GM18870 (cell line): ENCODE measurements around the gene KCTD17.

Experiments
- ATAC-seq: cut with Tn5 transposase; IDR thresholded peaks from one replicate; pipeline ENCODE4 v1.9.1; 2021; ENCODE audit warnings: moderate library complexity; ENCODE audit not compliant: unreplicated experiment

Gene KCTD17

DNA sequence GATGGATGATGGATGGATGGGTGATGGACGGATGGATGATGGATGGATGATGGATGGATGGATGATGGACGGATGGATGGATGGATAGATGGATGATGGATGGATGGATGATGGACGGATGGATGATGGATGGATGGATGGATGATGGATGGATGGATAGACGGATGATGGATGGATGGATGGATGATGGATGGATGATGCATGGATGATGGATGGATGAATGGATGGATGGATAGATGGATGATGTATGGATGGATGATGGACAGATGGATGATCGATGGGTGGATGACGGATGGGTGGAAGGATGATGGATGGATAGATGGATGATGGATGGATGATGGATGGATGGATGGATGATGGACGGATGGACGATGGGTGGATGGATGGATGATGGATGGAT lies 21.1 kb downstream of the KCTD17 start:
- no peak for ATAC-seq

DNA sequence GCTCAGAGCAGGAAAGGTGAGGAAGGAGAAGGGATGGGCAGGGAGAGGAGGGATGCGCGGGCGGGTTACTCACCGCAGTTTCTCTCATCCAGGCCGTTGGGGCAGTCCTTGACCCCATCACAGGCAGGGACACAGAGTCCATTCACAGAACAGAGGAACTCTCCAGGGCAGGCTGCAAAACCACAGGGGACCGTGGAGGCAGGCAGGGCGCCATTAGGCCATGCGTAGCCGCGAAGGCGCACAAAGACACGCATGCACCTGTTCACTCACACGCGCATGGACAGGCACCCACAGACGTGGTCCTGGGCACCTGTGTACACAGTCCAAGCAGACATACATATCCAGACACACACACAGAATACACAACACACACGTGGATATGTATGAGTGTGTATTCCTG lies 23.0 kb downstream of the KCTD17 start:
- no peak for ATAC-seq

DNA sequence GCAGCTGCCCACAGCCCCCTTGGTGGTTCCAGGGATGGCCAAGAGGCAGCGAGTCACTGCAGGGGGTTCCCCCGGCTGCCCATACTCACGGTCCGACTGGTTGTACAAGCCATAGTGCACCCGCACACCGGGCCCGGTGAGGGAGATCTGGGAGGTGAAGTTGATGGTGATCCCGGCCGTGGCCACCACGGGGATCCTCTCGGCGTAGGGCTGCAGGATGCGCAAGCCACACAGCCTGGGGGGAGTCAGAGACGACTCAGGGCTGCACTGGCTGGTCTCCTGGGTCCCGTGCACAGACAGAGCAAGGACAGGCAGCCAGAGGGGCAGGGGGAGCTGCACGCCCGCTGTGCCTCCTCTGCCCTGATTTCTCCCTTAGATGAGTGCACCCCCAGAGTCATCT lies 23.5 kb downstream of the KCTD17 start:
- no peak for ATAC-seq

DNA sequence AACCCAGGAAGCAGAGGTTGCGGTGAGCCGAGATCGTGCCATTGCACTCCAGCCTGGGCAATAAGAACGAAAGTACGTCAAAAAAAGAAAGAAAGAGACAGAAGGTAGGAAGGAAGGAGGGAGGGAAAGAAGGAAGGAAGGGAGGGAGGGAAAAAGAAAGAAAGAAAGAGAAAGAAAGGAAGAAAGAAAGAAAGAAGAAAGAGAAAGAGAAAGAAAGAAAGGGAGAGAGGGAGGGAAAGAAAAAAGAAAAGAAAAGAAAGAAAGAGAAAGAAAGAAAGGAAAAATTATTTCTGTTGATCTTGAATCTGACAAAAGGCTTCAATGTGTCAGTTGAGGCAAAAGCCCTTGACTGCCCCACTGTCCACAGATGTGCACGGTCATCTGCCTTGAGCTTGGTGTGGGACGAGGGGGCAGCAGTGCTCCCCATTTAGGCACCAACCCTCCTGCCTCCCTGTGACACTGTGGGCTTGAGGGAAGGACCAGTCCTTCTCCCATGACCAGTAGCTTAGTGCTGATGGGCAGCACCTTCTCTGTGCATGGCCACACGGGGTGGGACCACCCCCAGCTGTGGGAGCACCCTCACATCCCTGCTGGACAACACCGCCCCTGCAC lies 24.4 kb downstream of the KCTD17 start:
- no peak for ATAC-seq

DNA sequence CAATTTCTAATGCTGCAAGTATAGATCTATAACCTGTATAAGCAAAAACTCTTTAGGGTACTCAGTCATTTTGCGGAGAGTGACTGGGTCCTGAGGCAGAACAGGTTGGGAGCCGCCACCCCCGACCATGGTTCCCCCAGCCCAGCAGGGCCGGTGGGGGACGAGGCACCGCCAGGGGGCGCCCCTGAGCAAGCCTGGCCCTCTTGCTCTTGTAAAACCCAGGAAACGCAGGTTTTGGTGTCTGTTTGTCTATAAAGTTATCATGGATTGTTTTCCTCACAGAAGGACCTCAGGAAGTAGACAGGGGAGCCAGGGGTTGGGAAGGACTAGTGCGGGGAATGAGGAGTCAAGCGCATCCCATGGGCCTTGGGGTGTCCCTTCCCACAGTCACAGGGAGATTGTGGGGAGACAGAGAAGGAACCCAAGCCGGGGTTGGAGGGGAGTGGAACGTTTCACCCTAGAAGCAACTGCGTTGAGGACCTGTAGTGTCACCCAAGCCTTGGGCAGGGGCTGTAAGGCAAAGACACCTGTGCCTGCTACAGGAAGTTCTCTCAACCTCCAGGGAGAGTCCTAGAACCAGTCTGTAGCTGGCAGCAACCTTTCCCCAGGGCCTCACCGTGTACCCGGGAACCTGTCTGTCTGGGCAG lies 26.4 kb downstream of the KCTD17 start:
- no peak for ATAC-seq

DNA sequence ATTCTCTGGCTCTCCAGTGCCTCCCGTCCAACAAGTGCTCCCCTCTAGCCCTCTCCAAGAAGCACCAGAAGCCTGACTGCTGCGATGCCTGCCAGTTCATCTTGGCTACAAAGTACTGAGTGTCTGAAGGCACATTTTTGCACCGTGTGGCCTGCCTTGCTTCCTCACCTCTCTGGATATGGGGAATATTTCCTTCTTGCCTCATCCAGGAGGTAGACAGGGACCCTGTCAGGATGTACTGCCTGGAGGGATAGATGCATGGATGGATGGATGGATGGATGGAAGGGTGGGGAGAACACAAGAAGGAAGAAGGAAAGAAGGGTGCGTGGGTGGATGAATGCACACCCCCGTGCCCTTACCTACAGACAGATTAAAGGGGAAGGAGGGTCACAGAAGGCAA lies 27.6 kb downstream of the KCTD17 start:
- no peak for ATAC-seq

DNA sequence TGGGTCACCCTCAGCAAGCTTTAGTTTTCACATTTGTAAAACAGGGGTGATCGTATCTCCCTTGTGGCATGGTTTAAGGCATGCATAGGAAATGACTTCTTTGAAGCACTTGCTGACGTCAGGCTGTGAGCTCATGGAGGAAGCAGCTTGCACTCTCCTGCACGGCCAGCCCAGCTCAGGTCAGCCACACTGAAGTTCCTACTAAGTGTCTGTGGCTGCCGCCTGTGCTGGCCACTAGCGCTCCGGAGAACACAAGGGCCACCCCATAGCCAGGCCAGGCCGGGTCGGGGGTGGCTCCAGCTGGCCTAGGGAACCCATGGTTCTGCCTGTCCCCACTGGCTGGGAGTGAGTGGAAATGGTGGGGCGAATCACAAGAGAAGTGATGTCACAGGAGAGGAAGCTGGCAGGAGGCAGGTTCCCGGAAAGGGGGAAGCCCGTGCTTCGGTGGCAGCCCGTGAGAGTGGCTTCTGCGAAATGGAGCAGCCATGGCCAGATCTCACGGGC lies 28.2 kb downstream of the KCTD17 start:
- no peak for ATAC-seq

DNA sequence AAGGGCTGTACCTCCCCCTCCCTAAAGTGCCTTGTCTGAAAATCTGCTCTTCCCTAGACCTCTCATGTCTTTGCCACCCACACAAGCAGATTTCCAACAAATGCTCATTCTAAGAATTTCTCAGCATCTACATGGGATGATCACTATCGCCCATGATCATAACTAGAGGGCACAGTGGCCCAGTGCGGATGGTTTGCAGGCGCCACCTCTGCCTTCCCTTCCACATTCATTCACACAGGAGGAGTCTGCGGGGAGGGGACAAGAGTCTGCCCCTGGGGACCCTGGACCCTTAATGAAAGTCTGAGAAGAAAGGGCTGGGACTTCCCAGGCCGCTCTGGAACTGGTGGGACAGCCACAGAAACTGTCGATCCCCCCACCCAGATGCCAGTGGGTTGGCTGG lies 28.9 kb downstream of the KCTD17 start:
- no peak for ATAC-seq

DNA sequence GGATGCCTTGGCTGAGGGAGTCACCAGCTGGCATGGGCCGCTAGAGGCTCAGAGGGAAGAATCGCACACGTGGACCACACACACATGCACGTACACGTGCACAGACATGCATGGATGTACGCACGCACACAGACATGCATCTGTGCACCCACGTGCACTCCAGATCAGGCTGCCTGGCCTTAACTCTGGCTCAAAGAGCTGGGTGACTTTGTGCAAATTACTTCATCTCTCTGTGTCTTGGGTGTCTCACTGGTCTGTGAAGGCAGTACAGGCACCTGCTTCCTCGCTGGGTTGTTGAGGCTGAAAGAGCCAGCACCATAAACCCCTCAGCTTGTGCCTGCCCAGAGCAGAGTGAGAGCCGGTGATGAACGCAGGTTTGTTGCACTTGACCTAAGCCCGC lies 29.3 kb downstream of the KCTD17 start:
- no peak for ATAC-seq

DNA sequence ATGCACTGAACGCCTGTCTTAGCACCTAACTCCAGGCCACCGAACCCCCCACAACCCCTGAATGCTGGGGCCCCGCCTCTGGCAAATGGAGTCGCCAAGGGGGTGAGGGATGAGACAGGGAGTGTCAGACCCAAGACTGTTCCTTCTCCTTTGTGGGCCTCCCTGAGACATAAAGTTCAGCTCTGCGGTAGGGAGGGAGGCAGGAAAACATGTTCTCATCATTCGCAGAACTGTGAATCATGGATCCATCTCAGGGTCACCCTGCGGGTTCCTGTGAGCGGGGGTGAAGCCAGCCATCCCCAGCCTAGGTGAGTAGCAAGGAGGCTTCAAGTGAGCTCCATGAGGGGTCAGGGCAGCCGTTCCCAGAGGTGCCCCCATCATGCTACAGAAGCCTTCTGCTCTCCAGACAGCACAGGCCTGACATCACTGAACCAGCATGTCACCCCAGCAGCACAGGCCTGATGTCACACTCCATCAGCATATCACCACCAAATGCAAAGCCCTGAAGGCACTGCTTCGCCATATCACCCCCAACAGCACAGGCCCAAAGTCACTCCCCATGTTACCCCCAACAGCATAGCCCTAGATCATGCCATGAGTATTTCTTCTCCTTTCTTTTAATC lies 30.8 kb downstream of the KCTD17 start:
- no peak for ATAC-seq

DNA sequence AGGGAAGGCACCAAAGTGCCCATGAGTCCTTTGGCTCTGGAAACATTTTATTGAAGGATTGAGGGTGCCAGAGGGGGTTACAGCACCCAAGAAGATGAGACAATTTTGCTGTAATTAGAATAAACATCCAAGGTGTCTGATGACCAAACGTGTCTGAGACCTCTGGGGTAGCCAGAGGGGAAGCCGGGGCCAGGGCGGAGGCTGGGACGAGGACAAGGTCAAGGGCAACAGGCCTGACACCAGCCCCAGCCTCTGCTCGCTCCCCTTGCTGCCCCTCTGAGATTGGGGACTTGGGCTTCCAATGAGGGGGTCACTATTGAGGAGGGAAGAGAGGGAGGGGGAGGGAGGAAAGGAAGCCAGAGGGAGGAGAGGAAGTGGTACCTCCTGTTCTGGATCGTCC lies 32.4 kb downstream of the KCTD17 start:
- ATAC-seq, result no peak

DNA sequence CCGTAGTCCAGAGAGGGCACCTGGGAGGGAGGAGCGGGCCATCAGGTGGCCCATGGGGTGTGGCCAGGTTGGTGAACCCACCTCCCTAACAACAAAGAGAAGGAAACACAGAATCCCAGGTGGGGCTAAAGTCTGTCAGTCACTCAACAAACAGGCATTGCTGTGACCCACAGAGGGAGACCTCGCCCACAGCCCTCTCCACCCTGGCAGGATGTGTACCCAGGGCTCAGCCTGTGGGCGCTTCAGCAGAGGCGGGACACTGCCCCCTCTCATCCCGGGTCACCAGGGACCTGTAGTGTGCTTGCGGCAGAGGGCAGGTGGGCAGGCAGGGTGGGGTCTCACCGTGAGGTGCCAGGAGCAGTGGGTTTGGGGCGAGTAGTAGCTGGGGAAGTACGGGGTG lies 32.8 kb downstream of the KCTD17 start:
- no peak for ATAC-seq

DNA sequence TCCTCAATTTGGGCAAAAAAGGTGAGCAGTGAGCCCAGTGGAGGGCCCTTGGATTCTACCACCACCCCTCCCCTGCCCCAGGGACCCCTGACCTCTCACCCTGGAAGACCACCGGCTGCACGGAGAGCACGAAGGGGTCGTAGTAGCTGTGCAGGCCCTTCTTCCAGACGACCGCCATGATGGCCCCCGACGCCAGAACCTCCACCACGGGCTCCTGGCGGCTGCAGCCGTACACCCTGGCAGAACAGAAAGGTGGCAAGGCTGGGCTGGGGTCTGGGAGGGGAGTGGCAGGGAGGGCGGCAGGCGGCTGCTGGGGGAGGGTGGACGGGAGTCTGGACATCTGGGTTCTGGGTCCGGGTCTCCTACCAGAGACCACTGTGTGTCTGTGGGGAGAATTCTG lies 34.6 kb downstream of the KCTD17 start:
- no peak for ATAC-seq

DNA sequence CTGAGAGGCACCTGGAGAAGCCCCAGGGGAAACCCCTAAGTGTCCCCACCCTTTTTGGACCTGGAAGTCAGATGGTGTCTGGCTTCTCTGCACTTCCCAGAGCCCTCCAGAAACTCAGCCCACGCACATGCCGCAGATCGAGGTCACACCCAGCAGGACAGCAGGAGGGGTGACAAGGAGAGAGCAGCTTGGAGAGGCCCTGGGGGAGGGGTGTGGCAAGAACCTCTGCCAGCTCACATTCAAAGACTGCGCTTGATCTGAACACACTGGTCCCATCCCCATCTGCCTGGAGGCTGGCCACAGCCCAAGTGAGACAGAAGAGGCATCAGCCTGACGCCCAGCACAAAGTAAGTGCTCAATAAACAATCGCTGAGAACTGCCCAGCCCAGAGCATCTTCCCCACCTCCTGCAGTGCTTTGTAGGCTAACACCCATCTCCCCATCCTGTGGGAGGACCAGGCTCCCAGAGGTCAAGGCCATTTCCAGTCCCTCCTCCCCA lies 36.6 kb downstream of the KCTD17 start:
- no peak for ATAC-seq

DNA sequence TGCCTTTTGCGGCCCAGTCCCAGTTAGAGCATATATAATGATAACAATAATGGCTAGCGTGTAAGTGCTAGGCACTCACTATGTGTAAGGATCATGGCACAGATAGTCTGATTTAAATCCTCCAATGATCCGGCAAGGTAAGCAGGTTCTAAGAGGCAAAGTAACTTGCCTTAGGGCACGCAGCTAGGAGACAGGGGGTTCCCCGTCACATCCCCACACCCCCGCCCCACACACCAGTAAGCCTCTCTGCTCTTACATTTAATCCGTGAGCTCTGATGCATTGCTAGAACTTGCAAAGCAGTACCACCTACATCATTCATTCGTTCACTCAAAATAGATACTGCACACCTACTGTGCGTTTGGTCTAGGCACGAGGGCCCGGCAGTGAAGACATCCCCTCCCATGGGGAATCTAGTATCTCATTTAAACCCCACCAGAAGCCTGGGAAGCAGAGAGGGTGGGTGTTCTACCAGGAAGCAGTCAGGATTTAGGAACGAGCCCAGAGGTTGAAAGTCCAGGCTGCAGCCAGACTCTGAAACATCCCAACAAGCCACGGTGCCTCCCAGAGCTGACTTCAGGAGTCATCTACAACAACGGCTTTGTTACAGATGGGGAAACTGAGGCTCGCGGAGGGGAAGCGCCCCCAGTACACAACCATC lies 37.3 kb downstream of the KCTD17 start:
- ATAC-seq, result no peak

DNA sequence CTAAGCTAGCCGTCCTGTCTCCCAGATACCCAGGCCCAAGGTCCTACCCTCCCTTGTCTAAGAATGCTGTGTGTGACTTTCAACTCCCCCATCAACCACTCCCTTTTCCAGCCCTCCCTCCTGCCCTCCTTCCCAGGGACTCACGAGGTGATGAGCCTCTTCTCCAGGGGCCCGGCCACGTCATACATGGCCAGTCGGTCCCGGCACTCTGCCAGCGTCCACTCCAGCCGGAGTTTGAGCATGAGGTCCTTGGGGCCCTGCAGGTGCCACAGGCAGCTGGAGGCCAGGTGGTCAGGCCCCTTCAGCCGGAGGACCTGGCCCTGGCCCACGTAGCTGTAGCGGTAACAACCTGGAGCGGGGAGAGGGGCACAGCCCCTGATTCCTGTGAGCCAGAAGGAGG lies 37.9 kb downstream of the KCTD17 start:
- no peak for ATAC-seq

DNA sequence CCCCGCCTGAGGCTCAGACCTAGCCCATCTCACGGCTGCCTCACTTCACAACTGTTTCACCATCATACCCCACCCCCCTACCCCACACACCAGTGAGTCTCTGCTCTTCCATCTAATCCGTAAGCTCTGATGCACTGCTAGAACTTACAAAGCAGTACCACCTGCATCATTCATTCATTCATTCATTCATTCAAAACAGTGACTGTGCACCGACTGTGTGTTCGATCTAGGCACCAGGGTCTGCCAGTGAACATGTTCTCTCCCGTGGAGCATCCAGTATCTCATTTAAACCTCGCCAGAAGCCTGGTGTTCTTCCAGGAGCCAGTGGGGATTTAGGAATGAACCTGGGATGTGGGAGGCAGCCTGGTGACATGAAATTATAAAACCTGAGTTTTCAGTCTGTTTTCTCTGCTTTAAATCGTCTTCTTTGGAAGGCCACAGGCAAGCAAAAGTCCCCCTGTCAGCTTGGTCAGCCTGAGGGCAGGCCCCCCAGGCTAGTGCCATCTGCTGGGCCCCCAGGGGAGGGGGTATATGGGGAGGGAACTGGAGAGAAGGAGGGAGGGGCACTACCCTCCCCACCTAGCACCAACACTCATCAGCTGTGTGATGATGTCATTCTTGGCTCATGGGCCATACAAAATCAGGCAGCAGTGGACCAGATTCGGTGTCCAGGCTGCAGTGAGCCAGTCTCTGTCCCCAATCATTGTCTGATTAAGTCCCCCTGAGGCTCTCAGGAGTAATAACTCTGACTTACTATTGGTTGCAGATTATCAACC lies 39.6 kb downstream of the KCTD17 start:
- no peak for ATAC-seq

DNA sequence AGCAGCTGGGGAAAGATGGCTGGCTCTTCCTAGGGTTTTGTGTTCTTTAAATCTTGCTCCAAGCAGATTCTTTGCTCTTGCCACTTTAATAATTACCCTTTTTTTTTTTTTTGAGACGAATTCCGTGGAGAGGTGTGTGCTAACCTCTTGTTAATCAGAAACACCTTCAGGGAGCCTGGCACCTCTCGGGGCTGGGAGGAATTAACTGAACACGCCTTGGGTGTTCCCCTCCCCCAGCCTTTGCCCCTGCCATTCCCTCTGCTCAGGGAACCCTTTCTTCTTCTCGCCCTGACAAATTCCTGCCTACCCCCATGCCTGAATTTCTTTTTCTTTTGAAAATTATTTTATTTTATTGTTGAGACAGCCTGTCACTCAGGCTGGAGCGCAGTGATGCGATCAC lies 40.5 kb downstream of the KCTD17 start:
- no peak for ATAC-seq

DNA sequence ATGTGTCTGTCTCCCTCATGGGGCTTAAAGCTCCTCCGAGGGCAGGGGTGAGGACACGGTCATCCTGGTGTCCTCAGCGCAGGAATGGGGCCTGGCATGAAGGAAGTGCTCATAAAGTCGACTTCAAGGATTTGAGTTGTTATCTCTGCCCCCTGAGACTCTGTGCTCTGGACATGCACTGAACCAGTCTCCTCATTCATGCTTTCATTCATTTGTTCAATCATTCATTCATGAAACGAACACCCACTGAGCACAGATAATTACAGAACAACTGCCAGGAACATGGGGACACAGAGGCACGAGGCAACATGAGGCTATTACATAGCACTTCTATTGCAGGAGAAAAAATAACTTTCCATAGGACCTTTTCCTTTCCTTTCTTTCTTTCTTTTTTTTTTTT lies 41.5 kb downstream of the KCTD17 start:
- no peak for ATAC-seq

DNA sequence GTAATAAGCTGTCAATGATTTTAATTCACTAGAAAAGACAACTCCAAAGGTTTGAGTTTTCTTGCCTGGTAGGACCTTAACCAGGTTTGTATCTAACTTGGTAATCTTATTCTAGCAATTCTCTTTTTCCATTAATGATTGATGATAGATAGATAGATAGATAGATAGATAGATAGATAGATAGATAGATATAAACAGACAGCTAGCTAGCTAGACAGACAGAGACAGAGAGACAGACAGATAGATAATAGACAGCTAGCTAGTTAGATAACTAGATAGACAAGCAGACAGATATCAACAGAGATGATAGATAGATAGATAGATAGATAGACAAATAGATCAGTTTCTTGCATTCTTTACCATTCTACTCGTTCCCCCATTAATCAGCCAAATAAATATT lies 42.7 kb downstream of the KCTD17 start:
- ATAC-seq, result no peak

DNA sequence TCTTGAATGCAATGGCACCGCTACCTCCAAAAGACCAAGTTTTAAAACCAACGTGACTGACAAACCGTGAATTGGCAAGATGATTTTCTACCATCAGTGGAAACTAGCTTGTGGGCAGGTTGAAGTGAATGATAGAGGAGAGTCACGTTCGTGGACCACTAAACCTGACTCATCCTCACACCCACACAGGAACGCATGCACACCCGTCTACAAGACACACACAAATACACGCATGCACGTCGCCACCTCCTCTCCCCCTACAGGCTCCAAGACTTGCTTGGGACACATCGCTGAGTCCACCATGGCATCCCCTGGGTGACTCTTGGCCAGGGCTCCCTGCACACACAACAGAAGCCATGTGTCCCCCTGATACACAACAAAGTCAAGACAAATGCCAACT lies 43.6 kb downstream of the KCTD17 start:
- ATAC-seq, result no peak
